Stomach (tissue), 4 donors: Measurements from ENCODE around the gene RHBDL1.

Experiments
- CTCF ChIP-seq, 7 experiments: fragments of 450-650 bp in 4 of 7; fragments of 200-600 bp in 3 of 7; sonication (generic) in 3 of 7; IDR thresholded peaks; one replicate each; pipeline ENCODE4 v1.5.1; 2016 to 2019; ENCODE audit warnings: antibody characterized with exemption in 7 of 7, control low read depth in 2 of 7, mild to moderate bottlenecking in 1 of 7
- POLR2AphosphoS5 ChIP-seq, 3 donors: sonication (generic); formaldehyde crosslinking; IDR thresholded peaks; one replicate each; pipeline ENCODE4 v1.6.1; 2016; ENCODE audit warnings: antibody characterized with exemption in 3 of 3

- TF ChIP-seq POLR2AphosphoS5 (IDR thresholded peaks at IDR 0.05) (no peak), CTCF (IDR thresholded peaks at IDR 0.05) (no peak)
Measured at GRCh38 chr16:660132-660458, 15.4 kb upstream of the RHBDL1 start.
